ENCODE results near the gene LRRC47.

- no peak for TF ChIP-seq POLR2A (IDR thresholded peaks at IDR 0.05)
- no peak for TF ChIP-seq CTCF (IDR thresholded peaks at IDR 0.05)
Measured at GRCh38 chr1:3774276-3774945, 21.9 kb downstream of the LRRC47 start.

All from uterus (tissue), 2 donors.